NT2/D1 (cell line): ENCODE measurements around the gene DDX53.

ENCODE experiments used
- DNase-seq: peaks from one replicate; pipeline ENCODE4 v3.0.0-alpha.2; 2011; ENCODE audit warnings: low read depth, low spot score
- H3K27me3 ChIP-seq: 2 replicates; pipeline ENCODE4 v1.6.0; 2011; ENCODE audit warnings: mild to moderate bottlenecking; ENCODE audit not compliant: insufficient read length, insufficient read depth
- H3K36me3 ChIP-seq: 2 replicates; pipeline ENCODE4 v1.6.1; 2011; ENCODE audit warnings: mild to moderate bottlenecking, low read length, mixed read lengths; ENCODE audit not compliant: insufficient read depth, insufficient read length
- H3K4me1 ChIP-seq: 2 replicates; pipeline ENCODE4 v1.5.1; 2011; ENCODE audit not compliant: insufficient read depth, insufficient read length
- H3K4me3 ChIP-seq: 2 replicates; pipeline ENCODE4 v1.5.1; 2011; ENCODE audit warnings: low read depth; ENCODE audit not compliant: insufficient read length
- H3K9ac ChIP-seq: 2 replicates; pipeline ENCODE4 v1.6.0; 2011; ENCODE audit warnings: low read depth; ENCODE audit not compliant: insufficient read length
- H3K9me3 ChIP-seq: 2 replicates; pipeline ENCODE4 v1.5.1; 2011; ENCODE audit warnings: mild to moderate bottlenecking, low read length; ENCODE audit not compliant: insufficient read depth
- SUZ12 ChIP-seq: IDR thresholded peaks from 2 replicates; pipeline ENCODE4 v1.6.1; 2011; ENCODE audit not compliant: insufficient read length, insufficient read depth; ENCODE audit errors: extremely low read depth
- YY1 ChIP-seq: IDR thresholded peaks from 2 replicates; pipeline ENCODE4 v1.6.1; 2011; ENCODE audit not compliant: insufficient read length, insufficient read depth
- ZNF274 ChIP-seq: IDR thresholded peaks from 2 replicates; pipeline ENCODE4 v1.6.1; 2011; ENCODE audit warnings: mild to moderate bottlenecking, low read depth, low read length

The DDX53 gene

GRCh38 chrX:23008431-23009099 lies 8.8 kb downstream of the DDX53 start:
- no peak overlapping the region for H3K9ac ChIP-seq
- no peaks in the 10 kb centered on the region for H3K27me3 ChIP-seq
- DNase-seq: peak; percentile 23
- no peaks in the 10 kb centered on the region for H3K9me3 ChIP-seq
- H3K4me3 ChIP-seq: no peak overlapping the region
- no peaks in the 10 kb centered on the region for H3K4me1 ChIP-seq
- TF ChIP-seq YY1 (no peak), SUZ12 (no peak), ZNF274 (no peak)
- no peaks in the 10 kb centered on the region for H3K36me3 ChIP-seq

- no peak overlapping the region for H3K4me3 ChIP-seq
- no peak for DNase-seq
- no peaks in the 10 kb centered on the region for H3K27me3 ChIP-seq
- TF ChIP-seq YY1: no peak
- TF ChIP-seq SUZ12: no peak
- no peak for TF ChIP-seq ZNF274
- H3K9me3 ChIP-seq: no peaks in the 10 kb centered on the region
- H3K4me1 ChIP-seq: no peaks in the 10 kb centered on the region
- no peaks in the 10 kb centered on the region for H3K36me3 ChIP-seq
- H3K9ac ChIP-seq: no peak overlapping the region
Observed at GRCh38 chrX:23012162-23012561, 12.4 kb downstream of the DDX53 start.

DNA sequence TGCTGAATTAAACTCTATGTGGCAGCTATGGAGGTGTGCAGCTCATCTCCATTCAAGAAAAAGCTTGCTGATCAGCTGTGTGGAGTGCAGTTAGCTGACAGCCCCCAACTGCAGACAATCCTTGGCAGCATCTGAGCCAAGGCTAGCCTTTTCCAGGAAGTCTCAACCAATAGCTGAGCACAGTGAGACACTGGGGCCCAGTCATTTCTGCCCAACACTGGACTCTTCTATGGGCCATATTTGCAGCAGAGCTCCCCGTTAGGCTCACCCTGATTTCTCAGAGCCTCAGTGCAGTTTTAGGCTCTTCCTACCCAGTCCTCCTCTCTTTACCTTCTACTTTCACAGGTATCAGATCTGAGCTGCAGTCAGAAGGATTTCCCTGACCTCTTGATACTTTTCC lies 12.9 kb downstream of the DDX53 start:
- H3K9ac ChIP-seq: no peak overlapping the region
- TF ChIP-seq ZNF274 (no peak), SUZ12 (no peak), YY1 (no peak)
- H3K36me3 ChIP-seq: no peaks in the 10 kb centered on the region
- H3K9me3 ChIP-seq: no peaks in the 10 kb centered on the region
- no peaks in the 10 kb centered on the region for H3K4me1 ChIP-seq
- no peak overlapping the region for H3K4me3 ChIP-seq
- H3K27me3 ChIP-seq: no peaks in the 10 kb centered on the region
- no peak for DNase-seq

- Histone ChIP-seq H3K27me3 (no peaks in the 10 kb centered on the region), H3K36me3 (no peaks in the 10 kb centered on the region), H3K9ac (no peak overlapping the region), H3K9me3 (no peaks in the 10 kb centered on the region), H3K4me3 (no peak overlapping the region), H3K4me1 (no peaks in the 10 kb centered on the region)
- TF ChIP-seq SUZ12: no peak
- no peak for TF ChIP-seq YY1
- no peak for TF ChIP-seq ZNF274
- DNase-seq: no peak
Observed at GRCh38 chrX:23013366-23013765, 13.6 kb downstream of the DDX53 start.

DNA sequence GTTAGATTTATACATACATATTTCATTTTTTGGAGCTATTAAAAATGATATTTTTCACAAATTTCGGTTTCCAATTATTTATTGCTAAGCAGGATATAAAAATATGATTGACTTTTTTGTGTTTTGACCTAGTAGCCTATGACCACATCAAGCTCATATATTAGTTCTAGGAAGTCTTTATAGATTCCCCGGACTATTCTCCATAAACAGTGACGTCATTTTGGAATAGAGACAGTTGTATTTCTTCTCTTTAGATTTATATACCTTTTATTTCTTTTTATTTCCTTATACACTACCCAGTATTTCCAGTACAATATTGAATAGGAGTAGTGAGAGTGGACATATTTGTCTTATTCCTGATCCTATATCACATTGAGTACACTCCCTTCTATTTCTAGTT lies 31.8 kb downstream of the DDX53 start:
- Histone ChIP-seq H3K4me1 (no peaks in the 10 kb centered on the region), H3K36me3 (no peaks in the 10 kb centered on the region), H3K4me3 (no peak overlapping the region), H3K27me3 (no peaks in the 10 kb centered on the region), H3K9me3 (no peaks in the 10 kb centered on the region), H3K9ac (no peak overlapping the region)
- TF ChIP-seq SUZ12 (no peak), ZNF274 (no peak), YY1 (no peak)
- DNase-seq: no peak

DNA sequence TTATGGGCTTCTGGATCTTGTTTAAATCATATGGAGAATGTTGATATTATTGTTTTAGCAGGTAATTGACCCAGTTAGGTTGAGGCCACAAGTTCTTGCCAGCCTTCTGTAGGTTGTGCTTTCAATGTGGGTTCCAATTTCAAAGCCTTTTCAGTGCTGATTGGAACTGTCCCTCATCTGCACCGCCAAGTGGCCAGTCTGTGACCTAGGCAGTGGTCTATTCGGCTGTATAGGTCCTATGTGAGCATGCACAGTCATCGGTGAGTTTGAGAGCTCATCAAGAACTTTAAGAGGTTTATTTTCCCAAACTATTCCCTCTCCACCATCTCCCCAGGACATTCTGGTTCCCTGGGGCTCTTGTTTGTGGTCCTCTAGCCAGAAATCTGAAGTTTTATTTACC lies 35.7 kb downstream of the DDX53 start:
- no peak overlapping the region for H3K4me3 ChIP-seq
- TF ChIP-seq SUZ12 (no peak), ZNF274 (no peak), YY1 (no peak)
- no peaks in the 10 kb centered on the region for H3K27me3 ChIP-seq
- no peak overlapping the region for H3K9ac ChIP-seq
- H3K9me3 ChIP-seq: no peaks in the 10 kb centered on the region
- H3K36me3 ChIP-seq: no peaks in the 10 kb centered on the region
- peak; percentile 9 for DNase-seq
- no peaks in the 10 kb centered on the region for H3K4me1 ChIP-seq

DNA sequence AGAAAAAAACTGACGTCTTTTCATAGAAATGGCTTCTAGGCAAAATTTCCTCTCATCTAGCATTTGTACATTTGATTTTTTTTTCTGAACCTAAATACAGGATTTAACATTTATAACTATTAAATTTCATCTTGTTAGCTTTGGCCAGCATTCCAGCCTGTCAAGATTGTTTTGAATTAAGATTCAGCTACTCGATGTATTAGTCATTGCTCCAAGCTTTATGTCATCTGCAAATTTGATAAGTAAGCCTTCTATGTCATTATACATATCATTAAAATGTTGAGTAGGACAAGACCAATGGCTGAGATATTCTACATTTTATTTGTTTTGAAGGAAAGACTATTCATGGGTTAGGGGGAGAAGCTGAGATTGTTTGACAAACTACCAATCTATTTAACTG lies 46.7 kb downstream of the DDX53 start:
- no peaks in the 10 kb centered on the region for H3K27me3 ChIP-seq
- TF ChIP-seq SUZ12: no peak
- TF ChIP-seq YY1: no peak
- no peak for TF ChIP-seq ZNF274
- no peaks in the 10 kb centered on the region for H3K4me1 ChIP-seq
- DNase-seq: no peak
- no peak overlapping the region for H3K4me3 ChIP-seq
- H3K9me3 ChIP-seq: no peaks in the 10 kb centered on the region
- H3K36me3 ChIP-seq: no peaks in the 10 kb centered on the region
- H3K9ac ChIP-seq: no peak overlapping the region
